ENCODE measurements around the gene GAB2. TPM values are rescaled to one million over a fixed set of nuclear protein-coding genes. Genes with fewer than 3 reads are reported as not detected.

The GAB2 gene
- total RNA-seq, 1 donor from 2014 or later, result 39.9 TPM

- Mint-ChIP-seq H3K36me3 (peaks cover 12% of the 10 kb centered on the region), H3K27me3 (ENCODE audit: low read depth) (no peaks in the 10 kb centered on the region), H3K27ac (peak overlapping the region; percentile 84), H3K4me3 (no peak overlapping the region), H3K4me1 (peaks cover 55% of the 10 kb centered on the region), H3K9me3 (peaks cover 10% of the 10 kb centered on the region)
- TF ChIP-seq CTCF (IDR thresholded peaks at IDR 0.05; ENCODE audit: unreplicated experiment), result no peak
- DNase-seq (ENCODE audit: low spot score in 2 of 2, unreplicated experiment in 2 of 2), result no peak
Measured at GRCh38 chr11:78354408-78355308, 63.0 kb downstream of the GAB2 start.

- DNase-seq (ENCODE audit: low spot score in 2 of 2, unreplicated experiment in 2 of 2), result no peak
- H3K4me3 Mint-ChIP-seq, result no peak overlapping the region
- no peaks in the 10 kb centered on the region for H3K27me3 Mint-ChIP-seq (ENCODE audit: low read depth)
- peaks cover 63% of the 10 kb centered on the region for H3K4me1 Mint-ChIP-seq
- no peak for TF ChIP-seq CTCF (IDR thresholded peaks at IDR 0.05; ENCODE audit: unreplicated experiment)
- H3K36me3 Mint-ChIP-seq, result peaks cover 7% of the 10 kb centered on the region
- peaks cover 7% of the 10 kb centered on the region for H3K9me3 Mint-ChIP-seq
- H3K27ac Mint-ChIP-seq, result peak overlapping the region; percentile 83
Measured at GRCh38 chr11:78351979-78352841, 65.4 kb downstream of the GAB2 start.

- peak overlapping the region; percentile 97 for H3K27ac Mint-ChIP-seq
- DNase-seq (ENCODE audit: low spot score in 2 of 2, unreplicated experiment in 2 of 2), result no peak
- peaks cover 63% of the 10 kb centered on the region for H3K4me1 Mint-ChIP-seq
Measured at GRCh38 chr11:78351193-78351592, 66.4 kb downstream of the GAB2 start.

GRCh38 chr11:78350646-78351165 lies 66.9 kb downstream of the GAB2 start:
- Mint-ChIP-seq H3K27me3 (ENCODE audit: low read depth) (no peaks in the 10 kb centered on the region), H3K9me3 (no peaks in the 10 kb centered on the region), H3K27ac (peak overlapping the region; percentile 97), H3K4me3 (peak overlapping the region; percentile 16), H3K4me1 (peaks cover 68% of the 10 kb centered on the region), H3K36me3 (no peaks in the 10 kb centered on the region)
- no peak for DNase-seq (ENCODE audit: low spot score in 2 of 2, unreplicated experiment in 2 of 2)
- TF ChIP-seq CTCF (IDR thresholded peaks at IDR 0.05; ENCODE audit: unreplicated experiment), result no peak

More at GRCh38 chr11:78351193-78351592, 66.4 kb downstream of the GAB2 start:
- H3K36me3 Mint-ChIP-seq, result no peaks in the 10 kb centered on the region
- H3K9me3 Mint-ChIP-seq, result no peaks in the 10 kb centered on the region
- H3K27me3 Mint-ChIP-seq (ENCODE audit: low read depth), result no peaks in the 10 kb centered on the region
- H3K4me3 Mint-ChIP-seq, result no peak overlapping the region
- no peak for TF ChIP-seq CTCF (IDR thresholded peaks at IDR 0.05; ENCODE audit: unreplicated experiment)

GRCh38 chr11:78350091-78350645 lies 67.5 kb downstream of the GAB2 start:
- DNase-seq (ENCODE audit: low spot score in 2 of 2, unreplicated experiment in 2 of 2), result no peak
- no peaks in the 10 kb centered on the region for H3K27me3 Mint-ChIP-seq (ENCODE audit: low read depth)
- H3K4me1 Mint-ChIP-seq, result peaks cover 68% of the 10 kb centered on the region
- TF ChIP-seq CTCF (IDR thresholded peaks at IDR 0.05; ENCODE audit: unreplicated experiment), result no peak
- no peaks in the 10 kb centered on the region for H3K9me3 Mint-ChIP-seq
- H3K36me3 Mint-ChIP-seq, result no peaks in the 10 kb centered on the region
- H3K27ac Mint-ChIP-seq, result peak overlapping the region; percentile 97
- H3K4me3 Mint-ChIP-seq, result peak overlapping the region; percentile 47

Data from mesothelial cell of epicardium (in vitro differentiated cells).